HG03108 (cell line): ENCODE measurements around the gene CARD18.
"Not testable (repeated sequence)": the region's sequence is repeated elsewhere in the genome, so short reads cannot be mapped to it uniquely, and the experiment has no call there.

Experiments
- ATAC-seq: cut with Tn5 transposase; IDR thresholded peaks from one replicate; pipeline ENCODE4 v1.9.1; 2021; ENCODE audit warnings: moderate library complexity; ENCODE audit not compliant: unreplicated experiment

The CARD18 gene

GRCh38 chr11:105135883-105136282, 3.7 kb downstream of the CARD18 start:
- no peak for ATAC-seq

DNA sequence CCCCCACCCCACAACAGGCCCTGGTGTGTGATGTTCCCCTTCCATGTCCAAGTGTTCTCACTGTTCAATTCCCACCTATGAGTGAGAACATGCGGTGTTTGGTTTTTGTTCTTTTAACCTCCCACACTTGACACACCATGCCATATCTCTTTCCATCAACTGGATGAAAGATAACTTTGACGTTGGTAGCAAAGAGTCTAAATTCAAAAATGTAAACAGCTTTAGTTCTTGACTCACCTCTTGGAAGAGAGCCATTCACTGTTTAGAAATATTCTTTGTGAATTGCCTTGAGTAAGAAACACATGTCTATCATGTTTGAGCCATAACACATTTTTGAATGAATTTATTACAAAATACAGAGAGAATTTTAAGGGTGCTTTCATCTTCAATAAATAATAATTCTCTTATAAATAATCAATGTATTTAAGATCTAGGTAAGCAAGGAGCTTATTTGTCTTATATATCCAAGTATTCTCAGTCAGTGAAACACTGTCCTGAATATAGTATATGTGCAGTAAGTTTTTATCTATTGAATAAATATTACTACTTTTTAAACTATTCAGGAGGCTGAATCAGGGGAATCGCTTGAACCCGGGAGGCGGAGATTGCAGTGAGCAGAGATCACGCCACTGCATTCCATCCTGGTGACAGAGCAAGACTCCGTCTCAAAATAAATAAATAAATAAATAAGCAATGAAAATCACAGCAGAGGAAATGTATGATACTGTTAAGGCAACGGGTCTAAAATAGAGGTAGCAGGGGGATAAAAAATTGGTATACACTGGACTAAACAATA, 6.7 kb downstream of the CARD18 start:
- no peak for ATAC-seq

GRCh38 chr11:105130189-105130813, 9.3 kb downstream of the CARD18 start:
- no peak for ATAC-seq

DNA sequence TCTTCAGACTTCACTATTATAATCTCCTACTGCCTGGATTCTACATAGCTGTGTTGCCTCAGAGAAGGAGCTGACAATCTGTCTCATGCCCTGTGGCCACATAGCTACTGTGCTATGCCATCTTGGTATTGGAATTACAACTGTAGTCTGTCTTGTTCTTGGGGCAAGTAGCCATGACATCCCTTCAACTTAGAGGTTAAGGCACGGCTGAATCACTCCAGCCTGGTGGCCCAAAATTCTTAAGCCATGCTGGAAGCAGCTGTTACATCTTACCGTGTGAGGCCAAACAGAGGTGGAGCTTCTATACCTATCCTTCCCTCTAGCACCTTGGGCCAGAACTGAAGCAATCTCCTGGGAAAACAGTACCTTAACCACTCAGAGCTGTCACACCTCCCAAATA, 14.8 kb downstream of the CARD18 start:
- no peak for ATAC-seq

- ATAC-seq: no peak
These were observed 28.2 kb downstream of the CARD18 start for GRCh38 chr11:105111145-105111944.

GRCh38 chr11:105110688-105111030, 28.9 kb downstream of the CARD18 start:
- no peak for ATAC-seq

DNA sequence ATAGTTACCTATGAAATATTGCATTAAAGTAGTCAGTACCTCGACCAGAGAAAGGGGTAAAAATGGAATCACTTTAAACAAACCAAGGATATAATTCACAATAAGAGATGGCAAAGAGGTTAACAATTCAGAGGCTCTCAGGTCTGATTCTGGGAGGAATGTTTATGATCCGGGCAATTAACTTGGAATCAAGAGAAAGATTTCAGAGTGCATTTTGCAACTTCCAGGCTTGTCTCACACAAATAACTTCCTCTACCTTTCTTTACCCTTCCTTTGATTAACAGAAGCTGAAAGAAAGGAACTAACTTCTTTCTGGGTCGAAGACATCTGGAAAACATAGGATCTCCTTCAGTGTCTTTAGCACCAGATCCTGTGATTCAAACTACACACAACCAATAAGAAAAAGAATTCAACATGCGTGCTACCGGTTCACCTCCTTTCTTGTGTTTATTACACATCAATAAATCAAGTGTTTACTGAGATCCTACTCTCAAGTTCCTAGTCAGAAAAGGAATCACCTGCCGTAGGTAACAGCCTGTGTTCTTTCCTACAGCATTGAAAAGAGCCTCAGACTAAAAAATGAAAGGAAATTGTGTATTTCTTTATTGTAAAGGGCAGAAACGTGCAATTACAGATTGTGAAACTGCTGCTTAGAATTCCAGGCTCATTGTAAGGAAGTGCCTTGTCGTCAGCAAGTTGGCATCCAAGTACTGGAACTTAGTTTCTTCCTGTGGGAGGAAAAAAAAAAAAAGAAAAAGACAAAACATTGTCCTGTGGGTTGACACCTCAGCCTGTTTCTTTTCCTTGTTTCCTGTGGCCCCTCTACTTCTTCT, 29.5 kb downstream of the CARD18 start:
- ATAC-seq: no peak

DNA sequence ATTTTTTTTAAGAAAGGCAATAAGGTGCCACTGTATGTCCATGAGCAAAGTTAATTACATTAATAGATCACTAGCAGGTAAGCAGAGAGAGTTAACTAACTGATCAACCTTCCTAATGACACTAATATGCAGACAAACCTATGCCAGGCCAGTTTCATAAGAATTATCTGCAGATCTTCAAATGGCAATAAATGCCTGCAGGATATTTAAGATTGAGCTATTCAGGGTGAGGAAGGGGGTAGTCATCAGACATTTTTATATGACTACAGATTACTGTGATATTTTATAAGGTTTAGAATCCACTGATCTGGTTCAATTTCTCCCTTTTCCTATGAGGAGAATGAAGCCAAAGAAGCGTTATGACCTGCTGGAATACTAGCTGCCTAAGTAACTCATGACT, 30.2 kb downstream of the CARD18 start:
- ATAC-seq: no peak

DNA sequence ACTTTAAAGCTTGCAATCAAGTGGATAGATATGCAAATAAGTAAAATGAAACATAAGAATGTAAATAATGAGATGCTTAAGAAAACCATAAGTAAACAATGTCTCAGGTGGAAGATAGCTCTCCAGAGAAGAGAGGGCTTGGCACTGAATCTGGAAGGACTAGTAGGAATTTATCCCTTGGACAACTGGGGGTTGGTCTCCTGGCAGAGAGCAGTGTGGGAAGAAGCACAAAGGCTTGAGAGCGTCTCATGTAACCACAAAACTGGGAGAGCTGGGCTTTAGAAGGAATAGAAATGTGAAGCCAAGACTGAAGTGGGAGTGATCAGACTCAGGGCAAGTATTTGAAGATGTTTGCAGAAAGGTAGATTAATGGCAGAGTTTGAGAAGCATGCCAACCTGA, 31.3 kb downstream of the CARD18 start:
- no peak for ATAC-seq

DNA sequence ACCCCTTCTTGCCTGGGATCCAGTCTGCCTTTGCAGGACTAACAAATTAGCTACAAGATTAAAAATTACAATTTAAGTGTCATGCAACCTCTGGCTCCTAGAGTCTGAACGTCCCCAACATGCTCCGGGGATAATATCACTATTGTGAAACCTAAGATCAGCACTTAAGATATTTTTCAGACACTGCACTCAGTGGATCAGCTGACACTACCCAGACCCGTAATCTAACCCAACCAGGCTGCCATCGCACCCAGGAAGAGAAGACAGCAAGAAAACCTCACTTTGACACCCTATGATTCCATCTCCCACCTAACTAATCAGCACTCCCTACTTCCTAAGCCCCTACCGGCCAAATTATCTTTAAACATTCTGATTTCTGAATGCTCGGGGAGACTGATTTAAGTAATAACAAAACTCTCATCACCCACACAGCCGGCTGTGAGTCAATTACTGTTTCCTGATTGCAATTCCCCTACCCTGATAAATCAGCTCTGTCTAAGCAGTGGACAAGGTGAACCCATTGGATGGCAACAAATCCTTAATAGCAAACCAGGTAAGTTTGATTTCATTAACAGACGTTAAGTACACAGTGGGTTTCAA, 32.2 kb downstream of the CARD18 start:
- ATAC-seq: not testable (repeated sequence)

- ATAC-seq: no peak
These were observed 33.4 kb downstream of the CARD18 start for GRCh38 chr11:105106140-105106539.

DNA sequence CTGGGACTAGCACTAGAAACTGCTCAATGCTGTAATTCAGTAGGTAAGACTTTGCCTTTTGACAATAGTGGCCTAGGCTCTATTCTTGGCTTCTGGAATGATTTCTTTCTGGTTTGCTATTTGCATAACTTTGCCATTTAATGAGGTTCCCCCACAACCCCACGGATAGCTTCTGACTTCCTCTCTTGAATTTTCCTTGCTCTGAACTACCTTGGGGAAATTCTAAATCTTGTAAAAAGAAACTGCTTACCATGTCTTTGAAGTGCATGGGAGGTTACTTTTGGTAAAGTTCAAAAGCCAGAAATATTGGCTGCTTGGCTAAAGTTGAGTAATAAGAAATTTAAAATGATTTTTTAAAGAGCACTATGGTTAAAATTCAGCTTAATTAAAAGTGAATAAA, 35.3 kb downstream of the CARD18 start:
- no peak for ATAC-seq

DNA sequence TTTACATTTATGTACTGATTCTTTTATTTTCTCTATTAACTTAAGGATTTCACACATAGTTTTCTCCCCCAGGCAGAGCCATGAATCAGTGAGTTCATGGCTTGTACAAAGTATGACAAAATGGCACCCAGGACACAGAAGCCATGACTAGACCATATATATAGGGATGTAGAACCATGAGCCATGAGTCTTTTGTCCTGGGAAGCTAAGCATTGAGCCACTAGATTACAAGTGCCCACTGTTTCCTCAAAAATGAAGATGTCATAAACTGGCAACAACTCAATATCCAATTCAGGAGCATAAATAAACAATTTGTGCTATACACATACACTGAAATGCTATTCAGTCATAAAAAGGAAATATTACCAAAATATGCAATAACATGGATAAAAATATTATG, 36.2 kb downstream of the CARD18 start:
- ATAC-seq: no peak

GRCh38 chr11:105102079-105102581, 37.4 kb downstream of the CARD18 start:
- not testable (repeated sequence) for ATAC-seq

GRCh38 chr11:105100981-105101630, 38.5 kb downstream of the CARD18 start:
- no peak for ATAC-seq

GRCh38 chr11:105100206-105100605, 39.4 kb downstream of the CARD18 start:
- no peak for ATAC-seq

GRCh38 chr11:105099594-105099993, 40.0 kb downstream of the CARD18 start:
- ATAC-seq: not testable (repeated sequence)

DNA sequence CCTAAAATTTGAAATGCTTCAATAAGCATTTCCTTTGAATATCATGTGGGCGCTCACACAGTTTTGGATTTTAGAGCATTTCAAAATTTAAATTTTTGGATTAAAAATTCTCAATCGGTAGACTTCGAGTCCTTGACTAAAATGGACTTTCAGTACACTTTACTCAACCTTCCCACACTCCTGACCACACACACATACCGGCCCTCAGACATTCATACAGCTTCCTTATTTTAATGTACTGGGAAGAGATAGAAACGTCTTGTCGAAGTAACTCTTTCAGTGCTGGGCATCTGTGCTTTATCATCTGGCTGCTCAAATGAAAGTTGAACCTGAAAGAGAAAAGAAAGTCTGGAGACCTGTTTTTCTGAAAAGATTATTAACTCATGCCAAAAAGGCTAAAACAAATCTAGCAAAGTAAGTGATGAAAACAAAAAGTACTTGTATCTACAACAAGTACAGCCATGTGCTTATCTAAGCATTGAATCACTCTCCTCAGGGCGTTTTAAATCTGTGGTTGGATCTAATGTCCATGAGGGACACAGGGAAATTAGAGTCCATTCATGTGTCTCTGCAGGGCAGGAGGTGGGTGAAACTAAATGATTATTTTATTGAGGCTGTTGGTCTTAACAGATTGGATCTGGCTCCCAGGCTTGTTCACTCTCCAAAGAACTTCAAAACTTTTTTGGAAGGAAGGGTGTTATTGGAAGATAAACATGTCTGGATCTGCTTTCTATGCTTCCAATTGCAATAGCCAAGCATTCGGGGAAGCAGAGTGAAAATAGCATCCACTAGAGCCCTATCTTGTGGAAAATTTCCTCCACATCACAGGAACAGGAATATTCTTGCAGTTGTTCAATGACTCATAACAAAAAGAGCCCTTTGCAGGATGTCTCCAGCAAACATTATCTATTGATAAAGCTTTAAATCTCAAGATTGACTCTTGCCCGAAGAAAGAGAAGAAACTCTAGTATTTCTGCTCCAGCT, 47.0 kb downstream of the CARD18 start:
- ATAC-seq: no peak
